Mesenchymal stem cell (in vitro differentiated cells and primary cell): Measurements from ENCODE around the gene EPS8L2.
A peak's percentile ranks its signal among the peaks of the same experiment; 100 is the strongest.

Source experiments
- DNase-seq: peaks from one replicate; pipeline ENCODE4 v3.0.0-alpha.2; 2013
- H2AFZ ChIP-seq: one replicate; pipeline ENCODE4 v1.6.1; 2013; ENCODE audit warnings: low read depth, mild to moderate bottlenecking, control low read depth, inconsistent platforms, low read length, moderate library complexity
- H2AK5ac ChIP-seq: 2 replicates; pipeline ENCODE4 v1.6.1; 2013; ENCODE audit warnings: low read length, moderate library complexity, mild to moderate bottlenecking, inconsistent platforms; ENCODE audit not compliant: severe bottlenecking
- H2BK120ac ChIP-seq: one replicate; pipeline ENCODE4 v1.6.1; 2013; ENCODE audit warnings: low read depth, mild to moderate bottlenecking, inconsistent platforms, low read length, moderate library complexity
- H2BK12ac ChIP-seq, 2 experiments: one replicate each; pipeline ENCODE4 v1.6.1; 2013; ENCODE audit warnings: inconsistent platforms in 2 of 2, low read length in 2 of 2, mild to moderate bottlenecking in 2 of 2, moderate library complexity in 2 of 2, control low read depth in 1 of 2
- H2BK15ac ChIP-seq: one replicate; pipeline ENCODE4 v1.6.1; 2013; ENCODE audit warnings: mild to moderate bottlenecking, low read depth, inconsistent platforms; ENCODE audit not compliant: poor library complexity, severe bottlenecking
- H2BK5ac ChIP-seq: 2 replicates; pipeline ENCODE4 v1.6.1; 2013; ENCODE audit warnings: low read depth, mild to moderate bottlenecking, low read length, control low read depth, inconsistent platforms; ENCODE audit not compliant: poor library complexity, severe bottlenecking
- H3K14ac ChIP-seq, 2 experiments: one replicate each; pipeline ENCODE4 v1.6.1; 2013; ENCODE audit warnings: inconsistent platforms in 2 of 2, low read length in 2 of 2, control low read depth in 1 of 2, mild to moderate bottlenecking in 1 of 2, moderate library complexity in 1 of 2
- H3K18ac ChIP-seq, 2 experiments: one replicate each; pipeline ENCODE4 v1.6.1; 2013; ENCODE audit warnings: inconsistent platforms in 2 of 2, low read length in 2 of 2, control low read depth in 1 of 2, low read depth in 1 of 2, mild to moderate bottlenecking in 1 of 2
- H3K23ac ChIP-seq, 2 experiments: one replicate each; pipeline ENCODE4 v1.6.1; 2013; ENCODE audit warnings: inconsistent platforms in 2 of 2, low read length in 2 of 2, mild to moderate bottlenecking in 2 of 2, moderate library complexity in 2 of 2, control low read depth in 1 of 2
- H3K27ac ChIP-seq: 2 replicates; pipeline ENCODE4 v1.5.1; 2013; ENCODE audit warnings: mild to moderate bottlenecking, moderate library complexity, low read length, control low read depth, inconsistent platforms; ENCODE audit not compliant: poor library complexity, severe bottlenecking
- H3K27me3 ChIP-seq, 2 experiments: 2 replicates each; pipeline versions ENCODE4 v1.6.1 to v1.7.0; 2013; ENCODE audit warnings: low read length in 2 of 2, mild to moderate bottlenecking in 2 of 2, moderate library complexity in 2 of 2, control low read depth in 1 of 2, inconsistent platforms in 1 of 2; ENCODE audit not compliant: control insufficient read depth in 1 of 2, insufficient read depth in 1 of 2
- H3K36me3 ChIP-seq, 2 experiments: 2 replicates each; pipeline versions ENCODE4 v1.6.1 to v1.7.0; 2013; ENCODE audit warnings: low read length in 2 of 2, control low read depth in 1 of 2, inconsistent platforms in 1 of 2, low read depth in 1 of 2, mild to moderate bottlenecking in 1 of 2; ENCODE audit not compliant: insufficient read depth in 2 of 2, control insufficient read depth in 1 of 2
- H3K4ac ChIP-seq, 2 experiments: one replicate each; pipeline ENCODE4 v1.6.1; 2013; ENCODE audit warnings: inconsistent platforms in 2 of 2, low read length in 2 of 2, mild to moderate bottlenecking in 2 of 2, moderate library complexity in 2 of 2, control low read depth in 1 of 2, low read depth in 1 of 2
- H3K4me1 ChIP-seq: 2 replicates; pipeline ENCODE4 v1.6.1; 2013; ENCODE audit warnings: low read depth, low read length, control low read depth; ENCODE audit not compliant: control insufficient read depth, insufficient read depth
- H3K4me2 ChIP-seq: 2 replicates; pipeline ENCODE4 v1.6.1; 2013; ENCODE audit warnings: low read length, mild to moderate bottlenecking, inconsistent platforms; ENCODE audit not compliant: poor library complexity, severe bottlenecking
- H3K4me3 ChIP-seq, 2 experiments: 2 replicates each; pipeline versions ENCODE4 v1.5.1 to v1.7.0; 2013; ENCODE audit warnings: low read length in 2 of 2, mild to moderate bottlenecking in 2 of 2, control low read depth in 1 of 2, low read depth in 1 of 2; ENCODE audit not compliant: insufficient read depth in 1 of 2
- H3K79me1 ChIP-seq: replicated peaks from 2 replicates; pipeline ENCODE4 v1.6.1; 2013; ENCODE audit warnings: mild to moderate bottlenecking, control low read depth, low read length, inconsistent platforms; ENCODE audit not compliant: poor library complexity, severe bottlenecking
- H3K9ac ChIP-seq: 2 replicates; pipeline ENCODE4 v1.7.0; 2013; ENCODE audit warnings: mild to moderate bottlenecking, low read length, moderate library complexity
- H3K9me3 ChIP-seq: 2 replicates; pipeline ENCODE4 v1.7.0; 2013; ENCODE audit warnings: mild to moderate bottlenecking, low read length; ENCODE audit not compliant: control insufficient read depth
- H4K8ac ChIP-seq: one replicate; pipeline ENCODE4 v1.6.1; 2013; ENCODE audit warnings: inconsistent platforms, mild to moderate bottlenecking, low read length, moderate library complexity
- H4K91ac ChIP-seq: one replicate; pipeline ENCODE4 v1.6.1; 2013; ENCODE audit warnings: mild to moderate bottlenecking, low read length, inconsistent platforms
- WGBS: methylation state at CpG from one replicate; pipeline ENCODE4 v1.1.7; 2013; ENCODE audit warnings: mixed read lengths; 5-methylcytosine and 5-hydroxymethylcytosine counted together

EPS8L2 gene

GRCh38 chr11:702462-703461, 3.3 kb upstream of the EPS8L2 start:
- Histone ChIP-seq H3K27me3 (no peaks in the 10 kb centered on the region), H2BK12ac (peak overlapping the region in 1 of 2 experiments; percentile 37), H3K9ac (peak overlapping the region; percentile 54), H2BK5ac (no peak overlapping the region), H3K79me1 (peaks cover 11% of the 10 kb centered on the region), H3K36me3 (peaks cover 40 to 42% of the 10 kb centered on the region in 2 experiments), H3K4ac (no peak overlapping the region), H3K4me1 (peaks cover 63% of the 10 kb centered on the region), H2AK5ac (peak overlapping the region; percentile 75), H3K9me3 (no peaks in the 10 kb centered on the region), H4K91ac (peak overlapping the region; percentile 15), H3K23ac (no peak overlapping the region), H2AFZ (no peak overlapping the region), H3K18ac (peak overlapping the region in 1 of 2 experiments; percentile 14), H3K4me2 (no peak overlapping the region), H3K27ac (peak overlapping the region; percentile 2), H2BK120ac (no peak overlapping the region), H3K4me3 (no peak overlapping the region), H2BK15ac (no peak overlapping the region), H3K14ac (no peak overlapping the region), H4K8ac (no peak overlapping the region)
- no peak for DNase-seq
- WGBS, result 90% methylated on average over 23 of the region's 26 CpGs

GRCh38 chr11:703506-703905, 2.5 kb upstream of the EPS8L2 start:
- H3K27me3 ChIP-seq, result no peaks in the 10 kb centered on the region
- H3K18ac ChIP-seq, result peak overlapping the region in 1 of 2 experiments; percentile 14
- H2BK15ac ChIP-seq, result peak overlapping the region; percentile 37
- H3K36me3 ChIP-seq, result peaks cover 42 to 44% of the 10 kb centered on the region in 2 experiments
- H3K4me2 ChIP-seq, result no peak overlapping the region
- H3K14ac ChIP-seq, result no peak overlapping the region
- no peak for DNase-seq
- no peak overlapping the region for H3K4me3 ChIP-seq
- no peak overlapping the region for H2BK5ac ChIP-seq
- H3K9me3 ChIP-seq, result no peaks in the 10 kb centered on the region
- peak overlapping the region; percentile 4 for H3K27ac ChIP-seq
- peak overlapping the region; percentile 54 for H3K9ac ChIP-seq
- peak overlapping the region; percentile 73 for H2AK5ac ChIP-seq
- no peak overlapping the region for H2BK120ac ChIP-seq
- no peak overlapping the region for H3K4ac ChIP-seq
- WGBS, result 80% methylated on average over 9 of the region's 9 CpGs
- no peak overlapping the region for H2BK12ac ChIP-seq
- H3K23ac ChIP-seq, result no peak overlapping the region
- H4K8ac ChIP-seq, result no peak overlapping the region
- peak overlapping the region; percentile 59 for H4K91ac ChIP-seq
- H3K4me1 ChIP-seq, result peaks cover 64% of the 10 kb centered on the region
- no peak overlapping the region for H2AFZ ChIP-seq
- H3K79me1 ChIP-seq, result peaks cover 11% of the 10 kb centered on the region

GRCh38 chr11:704228-704674, 1.8 kb upstream of the EPS8L2 start:
- H2AFZ ChIP-seq, result no peak overlapping the region
- peaks cover 7% of the 10 kb centered on the region for H3K79me1 ChIP-seq
- H2AK5ac ChIP-seq, result peak overlapping the region; percentile 50
- peak overlapping the region; percentile 35 for H4K91ac ChIP-seq
- H3K36me3 ChIP-seq, result peaks cover 35 to 51% of the 10 kb centered on the region in 2 experiments
- peak overlapping the region; percentile 54 for H3K9ac ChIP-seq
- no peak overlapping the region for H2BK12ac ChIP-seq
- no peaks in the 10 kb centered on the region for H3K27me3 ChIP-seq
- H3K4me2 ChIP-seq, result no peak overlapping the region
- H2BK15ac ChIP-seq, result no peak overlapping the region
- H3K4ac ChIP-seq, result no peak overlapping the region
- no peak for DNase-seq
- no peak overlapping the region for H2BK5ac ChIP-seq
- WGBS, result 94% methylated on average over 17 of the region's 18 CpGs
- H3K18ac ChIP-seq, result no peak overlapping the region
- no peak overlapping the region for H3K14ac ChIP-seq
- no peak overlapping the region for H4K8ac ChIP-seq
- no peaks in the 10 kb centered on the region for H3K9me3 ChIP-seq
- no peak overlapping the region for H3K23ac ChIP-seq
- peak overlapping the region; percentile 3 for H3K27ac ChIP-seq
- H3K4me1 ChIP-seq, result peaks cover 63% of the 10 kb centered on the region
- no peak overlapping the region for H3K4me3 ChIP-seq
- no peak overlapping the region for H2BK120ac ChIP-seq
